GM18517 (cell line): ENCODE measurements around the gene RAPGEF5.
A peak's percentile ranks its signal among the peaks of the same experiment; 100 is the strongest.

Source experiments
- ATAC-seq: cut with Tn5 transposase; IDR thresholded peaks from one replicate; pipeline ENCODE4 v1.9.1; 2021; ENCODE audit warnings: mild to moderate bottlenecking, moderate library complexity; ENCODE audit not compliant: unreplicated experiment

Gene RAPGEF5

DNA sequence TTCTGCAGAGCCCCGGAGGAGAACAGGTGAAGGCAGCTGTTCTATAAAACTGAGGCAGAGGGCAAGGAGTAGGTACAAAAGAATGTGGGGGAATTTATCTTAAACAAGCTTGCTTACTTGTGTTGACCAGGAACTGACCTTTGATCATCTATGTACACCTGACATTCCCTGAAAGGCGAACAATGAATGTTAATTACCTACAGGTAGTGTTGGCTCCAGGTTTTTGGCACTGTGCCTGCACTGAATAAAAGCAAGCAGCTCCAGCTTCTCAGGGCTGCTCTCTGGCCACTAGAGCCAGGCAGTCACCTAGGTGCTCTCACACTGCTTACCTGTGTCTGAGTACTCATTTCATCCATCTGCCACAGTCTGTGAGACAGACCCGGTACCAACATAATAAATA is 87.0 kb downstream of the RAPGEF5 start:
- ATAC-seq = no peak

DNA sequence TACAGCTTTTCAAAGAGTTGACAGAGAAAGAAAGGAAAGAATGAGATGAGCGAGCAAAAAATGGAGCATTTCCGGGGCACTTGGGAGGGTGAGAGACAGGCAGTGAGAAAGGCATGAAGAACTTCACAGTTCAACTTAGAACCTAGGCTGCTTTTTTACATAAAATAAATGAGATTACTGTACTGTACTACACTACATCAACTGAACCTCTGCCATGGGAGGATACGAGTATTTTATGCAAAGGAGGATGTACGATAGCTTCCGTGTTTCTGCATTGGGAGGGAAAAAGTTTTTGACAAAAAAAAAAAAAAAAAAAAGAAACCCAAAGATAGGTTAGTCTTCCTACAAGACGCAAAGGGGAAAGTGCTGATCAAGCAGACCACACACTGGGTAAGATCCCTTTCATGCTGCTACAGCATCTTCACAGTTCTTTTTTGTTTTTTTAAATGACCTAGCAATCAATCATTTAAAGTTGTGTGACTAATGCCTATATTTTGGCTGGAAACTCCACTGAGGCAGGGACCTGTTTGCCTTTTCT is 88.0 kb downstream of the RAPGEF5 start:
- no peak for ATAC-seq

DNA sequence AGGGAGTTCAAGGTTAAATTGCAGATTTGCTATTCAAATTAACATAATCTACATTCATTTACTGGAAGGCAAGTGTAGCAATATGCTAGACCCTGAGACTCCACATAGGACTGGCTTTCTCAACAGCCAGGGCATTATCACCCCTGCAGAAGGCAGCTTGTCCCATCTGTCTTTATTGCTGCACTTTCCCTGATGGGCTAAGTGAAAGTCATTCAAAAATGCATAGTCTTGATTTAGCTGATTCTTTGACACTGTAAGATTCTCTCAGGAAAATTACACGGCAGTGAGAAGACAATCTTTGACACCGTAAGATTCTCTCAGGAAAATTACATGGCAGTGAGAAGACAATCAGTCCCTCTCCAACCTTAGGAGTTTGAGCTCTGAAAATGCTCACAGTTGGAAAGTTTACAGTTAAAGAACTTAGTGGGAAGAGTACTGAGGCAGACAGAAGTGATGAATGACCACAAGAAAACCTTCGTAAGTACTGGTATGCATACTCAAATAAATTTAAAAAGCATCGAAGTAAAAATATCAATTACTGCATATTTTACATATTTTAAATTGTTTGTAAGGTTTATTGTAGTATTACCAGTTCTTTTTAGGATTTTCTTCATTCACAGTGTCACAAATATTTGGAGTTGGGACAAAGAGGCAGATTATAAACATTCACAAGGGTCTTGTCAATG is 88.9 kb downstream of the RAPGEF5 start:
- ATAC-seq = no peak

DNA sequence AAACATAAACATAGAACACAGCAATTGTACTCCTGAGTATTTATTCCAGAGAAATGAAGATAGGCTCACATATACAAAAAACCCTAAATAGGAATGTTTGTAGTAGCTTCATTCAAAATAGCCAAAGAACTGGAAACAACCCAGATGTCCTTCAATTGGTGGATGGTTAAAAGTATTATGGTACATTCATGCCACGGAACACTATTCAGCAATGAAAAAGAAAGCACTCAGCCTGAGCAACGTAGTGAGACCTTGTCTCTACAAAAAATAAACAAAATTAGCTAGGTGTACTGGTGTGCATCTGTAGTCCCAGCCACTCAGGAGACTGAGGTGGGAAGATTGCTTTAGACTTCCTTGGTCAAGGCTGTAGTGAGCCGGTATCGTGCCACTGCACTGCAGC is 94.4 kb downstream of the RAPGEF5 start:
- ATAC-seq = no peak

DNA sequence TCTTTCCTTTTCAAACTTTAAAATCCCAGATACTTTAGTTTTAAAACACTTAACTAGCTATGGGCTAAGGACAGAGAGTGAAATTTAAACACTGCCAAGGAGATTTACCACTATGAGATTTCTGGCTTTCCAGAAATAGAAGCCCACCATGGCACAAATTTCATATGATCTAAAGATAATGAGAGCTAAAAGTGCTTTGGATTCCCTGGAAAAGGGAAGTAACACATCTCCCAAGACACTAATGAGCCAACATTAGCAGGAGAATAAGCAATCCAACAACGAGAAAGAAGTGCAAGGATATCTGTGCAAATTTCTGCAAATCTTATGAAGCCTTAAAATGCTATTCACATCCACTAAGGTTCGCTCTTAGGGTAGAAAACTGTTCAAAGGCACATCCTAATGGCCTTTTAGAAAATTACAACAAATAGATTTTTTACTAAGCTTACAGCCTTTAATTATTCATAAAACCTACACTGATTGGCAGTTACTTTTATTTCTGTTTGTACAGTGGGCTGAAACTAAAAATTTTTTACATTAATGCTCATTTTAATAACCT is 100.3 kb downstream of the RAPGEF5 start:
- ATAC-seq = no peak

DNA sequence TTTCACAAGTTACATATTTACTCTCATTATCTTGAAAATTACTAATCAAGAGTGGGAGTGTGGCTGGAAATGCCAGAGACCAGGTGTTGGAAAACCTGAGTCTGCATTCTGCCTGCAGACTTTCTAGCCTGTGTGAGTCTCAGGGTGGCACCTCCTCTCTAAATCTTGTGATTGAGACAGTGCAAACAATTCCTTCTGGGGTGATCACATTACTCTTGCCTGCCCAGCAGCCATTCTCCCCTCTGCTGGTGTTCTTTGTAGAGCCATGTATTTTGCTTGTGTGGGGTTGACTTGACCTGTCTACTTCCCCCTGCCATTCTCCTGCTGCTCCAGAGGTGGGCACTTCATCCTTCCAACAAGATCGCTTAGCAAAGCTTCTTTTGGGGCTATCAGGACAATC is 101.1 kb downstream of the RAPGEF5 start:
- no peak for ATAC-seq

DNA sequence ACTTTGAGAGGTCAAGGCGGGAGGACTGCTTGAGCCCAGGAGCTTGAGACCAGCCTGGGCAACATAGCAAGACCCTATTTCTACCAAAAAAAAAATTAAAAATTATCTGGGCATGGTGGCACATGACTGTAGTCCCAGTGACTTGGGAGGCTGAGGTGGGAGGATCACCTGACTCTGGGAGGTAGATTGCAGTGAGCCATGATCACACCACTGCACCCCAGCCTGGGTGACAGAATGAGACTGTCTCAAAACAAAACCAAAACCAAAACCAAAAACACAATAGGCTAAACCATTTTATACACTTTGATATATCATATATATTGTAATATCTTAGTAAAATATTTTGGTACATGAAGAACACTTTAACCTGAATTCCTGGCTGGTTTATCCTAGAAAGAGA is 101.6 kb downstream of the RAPGEF5 start:
- peak; percentile 55 for ATAC-seq

DNA sequence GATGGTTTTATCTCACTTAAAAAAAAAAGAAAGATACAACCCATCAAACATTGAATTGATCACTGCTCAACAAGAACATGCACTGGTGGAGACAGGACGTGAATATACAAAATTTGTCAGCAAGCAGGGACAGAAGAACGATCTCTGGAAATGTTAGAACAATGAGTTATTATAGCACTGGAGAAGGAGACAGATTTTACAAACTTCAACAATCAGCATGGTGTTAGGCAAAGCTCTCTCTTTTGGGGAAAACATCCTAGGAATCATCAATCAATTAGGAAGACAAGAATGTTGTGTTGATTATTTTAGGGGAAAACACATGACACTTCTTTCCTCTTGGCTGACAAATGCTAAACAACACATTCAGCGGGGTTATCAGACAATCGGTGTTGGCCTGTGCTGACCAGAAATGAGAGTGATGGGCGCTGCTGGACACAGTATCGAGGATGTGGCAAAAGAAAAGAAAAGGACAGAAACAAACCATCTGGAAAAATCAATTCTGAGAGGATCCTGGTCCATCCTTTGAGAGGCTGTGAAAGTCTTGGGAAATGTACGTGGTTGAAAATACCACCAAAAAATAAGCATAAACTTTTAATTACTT is 103.9 kb downstream of the RAPGEF5 start:
- no peak for ATAC-seq

DNA sequence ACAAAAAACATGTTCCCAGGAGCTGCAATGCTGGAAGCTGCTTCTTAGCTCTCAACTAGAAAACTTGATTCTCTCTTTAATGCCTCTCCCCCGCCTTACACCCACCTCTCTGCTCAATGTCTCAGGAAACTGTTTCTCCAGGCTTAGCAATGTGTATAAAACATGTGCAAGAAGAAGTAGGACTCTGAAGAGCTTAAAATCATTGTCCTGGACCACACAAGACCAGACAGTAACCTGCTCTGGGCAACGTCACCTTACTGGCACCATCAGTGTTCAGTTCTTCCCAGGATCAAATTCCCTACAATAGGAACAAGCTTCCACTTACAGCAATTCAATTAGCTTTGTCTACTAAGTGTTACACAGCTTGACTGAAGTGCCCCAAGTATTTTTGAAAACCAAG is 104.9 kb downstream of the RAPGEF5 start:
- ATAC-seq = no peak

DNA sequence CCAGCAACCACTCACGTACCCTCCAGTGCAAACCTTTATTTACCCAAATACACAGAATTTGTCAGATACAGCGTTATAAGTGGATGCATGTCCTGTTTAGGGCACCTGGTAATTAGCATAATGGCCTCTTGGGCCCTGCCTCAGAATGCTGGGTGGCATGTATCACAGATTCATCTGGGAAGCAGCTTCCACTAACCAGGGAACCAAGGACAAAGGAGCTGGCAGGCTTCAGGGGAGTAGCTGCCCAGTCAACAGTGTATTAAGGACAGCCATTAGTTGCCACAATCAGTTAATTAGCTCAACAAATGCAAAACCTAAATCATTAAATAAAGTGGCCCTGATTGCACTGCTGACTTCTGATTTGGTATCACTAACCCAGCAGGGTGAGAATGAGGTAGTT is 105.7 kb downstream of the RAPGEF5 start:
- ATAC-seq = no peak

DNA sequence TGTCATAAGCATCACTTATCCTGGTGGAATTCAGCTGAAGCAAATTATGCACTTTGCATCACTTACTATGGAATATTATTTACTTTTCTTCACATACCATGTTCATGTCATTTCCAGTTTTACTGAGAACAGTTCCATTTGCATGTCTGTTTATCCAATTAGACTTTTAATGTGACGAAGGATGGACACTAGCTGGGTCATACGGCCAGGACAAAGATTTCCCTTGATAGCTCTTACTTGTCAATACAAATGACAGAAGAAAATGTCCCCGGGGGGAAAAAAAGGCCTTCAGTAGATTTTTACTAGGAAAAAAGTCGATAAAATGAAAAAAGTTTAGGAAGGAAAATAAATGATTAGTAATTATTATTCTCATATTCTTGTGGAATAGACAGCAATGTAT is 106.6 kb downstream of the RAPGEF5 start:
- no peak for ATAC-seq

DNA sequence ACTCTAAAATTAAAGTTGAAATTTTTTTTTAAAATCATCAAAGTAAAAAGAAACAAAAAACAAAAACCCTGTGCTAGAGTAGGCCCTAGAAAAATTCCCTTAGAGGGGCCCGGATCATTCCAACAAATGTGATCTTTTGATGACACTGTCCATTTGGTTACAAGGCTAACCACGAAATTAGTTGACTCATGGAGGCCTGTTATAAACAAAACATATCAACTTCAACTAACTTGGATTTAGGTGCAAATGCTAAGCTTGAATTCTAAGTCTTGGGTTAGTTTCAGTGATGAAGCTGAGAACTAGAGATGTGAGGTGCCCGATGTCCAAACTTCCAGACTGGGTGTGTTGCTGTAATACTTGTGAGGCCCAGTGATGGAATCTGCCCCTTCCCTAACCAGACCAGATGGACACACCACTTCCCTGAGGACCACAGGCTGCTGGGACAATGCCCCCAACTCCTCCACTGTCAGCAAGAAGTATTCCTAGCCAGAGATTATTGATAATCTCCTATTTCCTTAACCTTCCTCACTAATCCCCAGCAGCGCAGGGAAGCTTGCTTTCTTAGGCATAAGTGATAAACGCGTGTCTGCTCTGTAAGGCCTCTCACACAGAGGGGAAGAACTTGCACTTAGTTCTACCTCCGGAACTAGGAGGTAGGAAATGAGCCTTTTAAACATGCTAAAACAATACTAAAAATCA is 108.7 kb downstream of the RAPGEF5 start:
- ATAC-seq = no peak

DNA sequence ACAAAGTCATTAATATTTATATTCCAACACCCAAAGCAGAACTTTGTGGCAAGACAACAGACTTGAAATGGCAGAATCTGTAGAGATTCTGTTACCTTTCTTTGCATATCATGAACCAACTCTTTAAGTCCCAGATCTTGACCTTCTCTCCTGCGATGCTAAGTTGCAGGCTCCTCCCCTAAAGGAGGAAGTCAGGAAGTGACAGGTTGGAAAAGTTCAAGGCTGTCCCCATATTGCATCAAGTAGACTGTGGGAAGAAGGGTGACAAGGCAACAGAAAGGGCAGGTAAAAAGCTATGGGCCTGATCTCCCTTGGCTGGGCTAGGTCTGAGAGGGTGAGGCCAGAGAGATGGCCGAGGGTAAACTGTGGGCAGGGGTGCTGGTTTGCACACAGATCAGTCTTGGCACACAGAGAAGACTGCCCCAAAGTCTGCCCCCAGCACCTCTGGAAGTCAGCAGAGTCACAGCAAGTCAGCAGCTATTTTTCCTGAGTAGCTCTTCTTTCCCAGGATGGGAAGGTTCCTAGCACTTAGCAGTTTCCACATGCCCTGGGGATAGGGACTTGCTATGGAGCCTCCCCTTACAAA is 115.1 kb downstream of the RAPGEF5 start:
- ATAC-seq = no peak

DNA sequence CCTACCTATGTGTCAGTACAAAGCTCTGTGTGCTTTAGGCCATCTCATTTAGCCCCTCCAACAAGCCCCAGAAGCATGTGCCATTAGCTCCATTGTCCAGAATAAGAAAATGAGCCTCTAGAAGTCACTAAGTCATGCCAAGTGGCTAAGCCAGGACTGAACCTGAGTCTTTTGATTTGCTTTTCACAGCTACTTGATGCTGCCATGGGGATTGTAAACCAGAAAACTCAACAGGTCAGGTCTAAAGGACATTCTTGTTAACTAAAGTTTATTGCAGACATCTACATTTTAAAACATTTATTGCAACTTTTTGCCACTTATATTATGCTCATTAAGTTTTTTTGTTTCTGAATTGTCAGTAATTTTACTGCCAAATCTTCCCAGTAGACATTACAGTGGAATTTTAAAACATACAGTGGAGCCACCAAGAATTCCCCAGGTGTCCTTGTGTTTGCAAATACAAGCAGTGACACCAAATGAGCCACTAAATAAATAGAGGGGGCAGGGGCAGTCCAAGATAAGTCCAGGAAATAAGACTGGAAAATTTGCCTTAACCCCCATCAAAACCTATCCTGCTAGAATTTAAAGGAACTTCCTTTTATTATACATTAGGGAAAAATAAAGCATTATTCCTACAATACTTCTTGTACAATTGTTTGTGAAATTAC is 115.9 kb downstream of the RAPGEF5 start:
- no peak for ATAC-seq

DNA sequence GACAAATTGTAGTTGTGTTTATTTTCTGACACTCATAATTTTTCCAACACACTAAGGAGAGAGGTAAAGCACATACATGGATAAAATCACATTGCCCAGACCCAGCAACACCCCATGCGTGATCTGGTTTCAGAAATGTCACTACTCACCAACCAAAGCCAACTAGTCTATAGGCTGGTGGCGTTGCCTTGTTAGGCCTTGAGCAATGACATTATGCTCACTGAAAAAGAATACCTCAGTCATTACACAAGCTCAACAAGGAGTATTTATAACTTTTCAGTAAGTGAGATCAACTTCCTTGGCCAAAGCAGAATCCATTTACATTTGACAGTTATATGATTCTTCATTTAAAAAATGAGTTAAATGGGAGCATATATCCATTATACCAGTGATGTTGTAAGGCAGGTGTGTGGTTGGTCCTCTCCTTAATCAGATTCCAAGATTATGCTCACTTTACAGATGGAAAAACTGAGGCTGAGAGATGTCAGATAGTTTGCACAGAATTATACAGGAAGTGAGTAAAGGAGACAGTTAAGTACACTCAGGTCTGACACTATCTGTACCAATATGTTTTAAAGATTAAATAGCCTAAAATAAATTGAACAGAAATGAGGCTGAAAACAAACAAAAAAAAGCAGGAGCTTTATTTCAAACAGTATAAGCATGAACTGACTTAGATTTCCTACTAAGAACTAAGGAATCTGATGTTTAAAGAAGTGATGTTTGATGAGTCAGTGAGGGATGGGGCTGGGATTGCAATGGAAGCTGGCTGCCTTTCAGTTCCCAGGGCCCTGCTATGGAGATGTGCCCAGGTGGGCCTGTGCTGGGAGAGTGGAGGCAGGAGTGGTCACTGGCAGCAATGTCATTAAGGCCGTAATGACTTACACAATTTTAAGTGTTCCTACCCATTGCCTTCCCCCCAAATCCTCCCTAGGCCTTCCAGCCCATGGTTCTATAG is 118.3 kb downstream of the RAPGEF5 start:
- ATAC-seq = no peak

DNA sequence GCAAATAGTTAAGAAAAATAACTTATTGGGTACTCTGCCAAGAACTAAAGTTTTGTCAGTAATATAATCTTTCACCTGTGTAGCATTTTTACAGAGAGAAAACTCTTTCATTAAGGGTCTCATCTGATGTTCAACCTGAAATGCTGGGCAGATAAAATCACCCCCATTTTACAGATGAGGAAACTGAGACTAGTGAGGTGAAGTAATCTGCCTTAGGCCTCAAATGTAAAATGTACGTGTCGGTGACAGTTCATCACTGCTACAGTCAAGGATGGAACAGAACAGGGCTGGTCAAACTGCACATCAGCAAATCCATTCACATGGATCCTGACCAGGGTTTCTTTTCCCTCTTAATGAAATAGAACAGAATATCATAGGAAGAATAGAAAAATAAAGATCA is 121.8 kb downstream of the RAPGEF5 start:
- no peak for ATAC-seq

DNA sequence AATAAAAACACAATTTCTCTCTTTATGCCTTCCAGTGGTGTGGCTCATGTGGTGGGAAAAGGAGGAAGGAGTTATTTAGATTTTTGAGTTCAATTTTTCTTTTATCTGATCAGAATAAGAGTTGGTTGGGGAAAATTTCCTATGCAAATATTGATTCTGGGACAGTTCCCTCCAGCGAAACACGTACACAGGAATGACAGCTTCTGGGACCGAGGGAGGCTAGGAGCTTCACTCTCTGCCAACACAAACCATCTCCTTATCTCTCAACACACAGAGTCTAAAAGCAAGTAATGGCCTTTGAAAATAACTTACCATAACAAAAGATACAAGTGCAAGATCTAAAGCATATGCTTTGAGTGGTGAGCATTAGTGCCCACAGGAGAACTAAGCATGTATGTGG is 122.7 kb downstream of the RAPGEF5 start:
- ATAC-seq = no peak

DNA sequence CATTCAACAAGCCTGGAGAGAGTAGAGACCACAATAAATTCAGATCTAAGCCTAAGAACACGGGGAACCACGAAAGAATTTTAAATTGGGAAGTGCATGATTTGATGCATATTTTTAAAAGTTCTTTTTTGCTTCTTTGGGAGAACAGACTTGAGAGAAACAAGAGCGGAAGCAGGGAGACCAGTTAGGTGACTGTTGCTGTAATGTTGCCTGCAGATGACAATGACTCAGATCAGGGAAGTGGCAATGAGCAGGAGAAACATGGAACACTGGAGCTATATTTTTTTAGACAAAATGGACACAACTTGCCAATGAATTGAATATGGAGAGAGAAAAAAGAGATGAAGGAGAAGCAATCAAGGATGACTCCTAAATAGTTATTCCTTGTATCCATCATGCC is 125.1 kb downstream of the RAPGEF5 start:
- no peak for ATAC-seq

DNA sequence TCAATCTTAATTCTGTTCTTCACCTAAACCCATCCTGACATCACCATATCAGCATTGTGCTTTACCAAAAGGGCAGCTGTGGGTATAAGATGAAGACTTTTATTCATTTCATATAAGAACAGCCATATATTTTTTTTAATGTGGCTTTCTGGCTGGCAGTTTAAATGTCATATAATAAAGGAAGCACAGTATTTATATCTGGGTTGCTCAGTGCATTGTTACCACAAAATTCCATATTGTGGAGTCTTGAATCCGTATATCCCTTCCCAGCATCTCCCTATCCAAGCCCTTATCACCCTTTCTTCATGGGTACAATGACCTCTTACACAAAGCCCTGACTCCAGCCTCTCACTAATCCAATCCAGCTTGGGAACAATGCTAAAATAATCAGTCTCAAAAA is 125.8 kb downstream of the RAPGEF5 start:
- ATAC-seq = no peak

DNA sequence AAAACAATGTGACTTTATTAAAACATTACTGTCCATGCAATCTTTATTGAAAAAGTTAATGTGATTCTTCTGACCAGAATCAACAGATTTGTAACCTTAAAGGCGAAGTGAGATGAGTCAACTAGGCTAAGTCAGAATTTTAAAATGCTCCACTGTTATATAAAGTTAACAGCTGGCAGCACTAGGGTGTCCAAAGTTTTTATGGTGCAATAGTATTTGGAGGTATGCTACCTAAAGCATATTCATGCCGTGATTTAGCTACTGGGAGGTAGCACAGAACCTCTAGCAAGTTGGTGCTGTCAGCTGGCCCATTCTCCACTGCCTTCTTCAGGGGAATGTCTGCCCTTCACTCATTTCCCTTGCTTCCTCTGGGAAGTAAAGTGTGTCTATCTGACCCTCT is 126.7 kb downstream of the RAPGEF5 start:
- ATAC-seq = no peak
